IMR-90 (cell line): Measurements from ENCODE around the gene PRRG2. TPM values are rescaled to one million over a fixed set of nuclear protein-coding genes. Genes with fewer than 3 reads are reported as not detected.

Source experiments
- ATAC-seq: fragments of 200-7000 bp; cut with Tn5 transposase; 2 replicates; pipeline ENCODE4 v1.9.1; 2020; ENCODE audit warnings: low read depth, mild to moderate bottlenecking, moderate library complexity
- BruUV-seq: library from RNA; stranded (reverse); fragments of 400-500 nt; replicated peaks from 2 replicates; lab custom pipeline; 2021; lab: Mats Ljungman, UMichigan
- CTCF ChIA-PET: fragments of 300-600 bp; formaldehyde crosslinking; extraction: SDS; loops from one replicate; lab custom pipeline; 2021; ENCODE audit warnings: antibody characterized with exemption; lab: Yijun Ruan, JAX
- POLR2A ChIA-PET: fragments of 300-600 bp; sonication (Branson Sonifier 250); formaldehyde crosslinking; loops from one replicate; lab custom pipeline; 2022; ENCODE audit warnings: antibody characterized with exemption; ENCODE audit not compliant: unreplicated experiment; lab: Charles Lee
- DNase-seq: peaks from one replicate; pipeline ENCODE4 v3.0.0; 2013
- H2AFZ ChIP-seq: replicated peaks from 2 replicates; pipeline ENCODE3; 2013; ENCODE audit warnings: low read length, mild to moderate bottlenecking; ENCODE audit not compliant: poor library complexity
- H2AK5ac ChIP-seq: 2 replicates; pipeline ENCODE4 v1.6.1; 2013; ENCODE audit warnings: low read depth, low read length, inconsistent platforms
- H2AK9ac ChIP-seq: replicated peaks from 2 replicates; pipeline ENCODE3; 2013; ENCODE audit warnings: mild to moderate bottlenecking, low read depth, low read length, moderate library complexity; ENCODE audit not compliant: poor library complexity
- H2BK120ac ChIP-seq: 2 replicates; pipeline ENCODE4 v1.6.1; 2013; ENCODE audit warnings: low read depth, low read length, inconsistent platforms
- H2BK15ac ChIP-seq: 3 replicates; pipeline ENCODE4 v1.6.1; 2013; ENCODE audit warnings: low read depth, low read length, inconsistent platforms
- H2BK20ac ChIP-seq: 2 replicates; pipeline ENCODE4 v1.6.1; 2013; ENCODE audit warnings: low read depth, mild to moderate bottlenecking, inconsistent platforms, low read length, moderate library complexity
- H2BK5ac ChIP-seq: 2 replicates; pipeline ENCODE4 v1.6.1; 2013; ENCODE audit warnings: mild to moderate bottlenecking, low read depth, low read length, inconsistent platforms; ENCODE audit not compliant: poor library complexity, severe bottlenecking
- H3K14ac ChIP-seq: replicated peaks from 2 replicates; pipeline ENCODE4 v1.6.1; 2013; ENCODE audit warnings: low read depth, low read length, inconsistent platforms
- H3K18ac ChIP-seq: 2 replicates; pipeline ENCODE4 v1.6.1; 2013; ENCODE audit warnings: low read depth, low read length, control low read depth
- H3K23ac ChIP-seq: 2 replicates; pipeline ENCODE4 v1.6.1; 2013; ENCODE audit warnings: low read depth, low read length, inconsistent platforms
- H3K27ac ChIP-seq: 2 replicates; pipeline ENCODE4 v1.5.1; 2013; ENCODE audit warnings: mild to moderate bottlenecking, control low read depth, low read length; ENCODE audit not compliant: insufficient read depth
- H3K27me3 ChIP-seq: 2 replicates; pipeline ENCODE4 v1.6.1; 2013; ENCODE audit warnings: low read length; ENCODE audit not compliant: control insufficient read depth, insufficient read depth
- H3K36me3 ChIP-seq: 2 replicates; pipeline ENCODE4 v1.6.1; 2013; ENCODE audit warnings: low read length, mixed read lengths; ENCODE audit not compliant: control insufficient read depth, insufficient read depth
- H3K4ac ChIP-seq: 2 replicates; pipeline ENCODE4 v1.6.1; 2013; ENCODE audit warnings: low read depth, low read length, inconsistent platforms
- H3K4me1 ChIP-seq: 2 replicates; pipeline ENCODE4 v1.6.1; 2013; ENCODE audit warnings: low read length, mixed read lengths; ENCODE audit not compliant: control insufficient read depth, insufficient read depth
- H3K4me2 ChIP-seq: 2 replicates; pipeline ENCODE4 v1.6.1; 2013; ENCODE audit warnings: low read depth, mild to moderate bottlenecking, control low read depth, low read length, moderate library complexity
- H3K4me3 ChIP-seq: 2 replicates; pipeline ENCODE4 v1.5.1; 2013; ENCODE audit warnings: low read depth, mild to moderate bottlenecking, control low read depth, low read length, moderate library complexity; ENCODE audit not compliant: insufficient read depth
- H3K56ac ChIP-seq: 2 replicates; pipeline ENCODE4 v1.6.1; 2013; ENCODE audit warnings: low read length, inconsistent platforms; ENCODE audit not compliant: insufficient read depth; ENCODE audit errors: extremely low read depth
- H3K79me1 ChIP-seq, 2 experiments: 2 replicates each; pipeline ENCODE4 v1.6.1; 2013; ENCODE audit warnings: low read length in 2 of 2, inconsistent platforms in 1 of 2, low read depth in 1 of 2
- H3K9ac ChIP-seq: 2 replicates; pipeline ENCODE4 v1.6.1; 2013; ENCODE audit warnings: low read depth, low read length, control low read depth
- H3K9me1 ChIP-seq: 2 replicates; pipeline ENCODE4 v1.6.1; 2013; ENCODE audit warnings: low read length, inconsistent platforms; ENCODE audit not compliant: insufficient read depth
- H3K9me3 ChIP-seq: 2 replicates; pipeline ENCODE4 v1.6.1; 2013; ENCODE audit warnings: low read length; ENCODE audit not compliant: control insufficient read depth, insufficient read depth
- H4K20me1 ChIP-seq: 2 replicates; pipeline ENCODE4 v1.6.1; 2013; ENCODE audit warnings: low read length, inconsistent platforms; ENCODE audit not compliant: insufficient read depth
- H4K5ac ChIP-seq: 2 replicates; pipeline ENCODE4 v1.6.1; 2013; ENCODE audit warnings: mild to moderate bottlenecking, low read depth, low read length, control low read depth
- H4K8ac ChIP-seq, 2 experiments: 2 replicates each; pipeline ENCODE4 v1.6.1; 2013; ENCODE audit warnings: low read depth in 2 of 2, low read length in 2 of 2, control low read depth in 1 of 2, inconsistent platforms in 1 of 2
- H4K91ac ChIP-seq: 2 replicates; pipeline ENCODE4 v1.6.1; 2013; ENCODE audit warnings: low read depth, low read length, inconsistent platforms; ENCODE audit not compliant: insufficient read depth
- BHLHE40 ChIP-seq: fragments of 150-350 bp; IDR thresholded peaks from 2 replicates; pipeline ENCODE4 v1.6.1; 2016; ENCODE audit warnings: mild to moderate bottlenecking, low read depth, low read length
- CEBPB ChIP-seq: IDR thresholded peaks from 2 replicates; pipeline ENCODE4 v1.6.1; 2012; ENCODE audit warnings: low read depth, low read length, improper control_type of control experiment
- CHD1 ChIP-seq: IDR thresholded peaks from 2 replicates; pipeline ENCODE4 v1.6.1; 2012; ENCODE audit warnings: low read depth, low read length, improper control_type of control experiment
- FOS ChIP-seq: fragments of 150-350 bp; IDR thresholded peaks from 2 replicates; pipeline ENCODE4 v1.6.1; 2016; ENCODE audit warnings: low read depth, low read length
- MAFK ChIP-seq: IDR thresholded peaks from 2 replicates; pipeline ENCODE4 v1.6.1; 2012; ENCODE audit warnings: low read depth, low read length, improper control_type of control experiment
- MAZ ChIP-seq: IDR thresholded peaks from 2 replicates; pipeline ENCODE4 v1.6.1; 2012; ENCODE audit warnings: low read depth, mild to moderate bottlenecking, low read length, improper control_type of control experiment, moderate library complexity, borderline replicate concordance
- MXI1 ChIP-seq: IDR thresholded peaks from 2 replicates; pipeline ENCODE4 v1.6.1; 2012; ENCODE audit warnings: low read depth, mild to moderate bottlenecking, low read length, moderate library complexity, borderline replicate concordance
- NFE2L2 ChIP-seq: fragments of 150-350 bp; IDR thresholded peaks from 2 replicates; pipeline ENCODE4 v1.6.1; 2016; ENCODE audit warnings: low read depth, mild to moderate bottlenecking, low read length
- POLR2A ChIP-seq: IDR thresholded peaks from 2 replicates; pipeline ENCODE4 v1.6.1; 2012; ENCODE audit warnings: mild to moderate bottlenecking, low read depth, low read length
- RAD21 ChIP-seq: IDR thresholded peaks from 2 replicates; pipeline ENCODE4 v1.6.1; 2012; ENCODE audit warnings: low read length, improper control_type of control experiment
- RCOR1 ChIP-seq: IDR thresholded peaks from 2 replicates; pipeline ENCODE4 v1.6.1; 2012; ENCODE audit warnings: mild to moderate bottlenecking, low read length, improper control_type of control experiment; ENCODE audit not compliant: insufficient replicate concordance
- RFX5 ChIP-seq: IDR thresholded peaks from 2 replicates; pipeline ENCODE4 v1.8.0; 2012; ENCODE audit warnings: low read depth, mild to moderate bottlenecking, low read length, moderate library complexity
- SMC3 ChIP-seq: fragments of 150-350 bp; IDR thresholded peaks from 2 replicates; pipeline ENCODE4 v1.6.1; 2016; ENCODE audit warnings: low read depth, mild to moderate bottlenecking, antibody characterized with exemption, low read length, moderate library complexity
- WGBS, 2 experiments: methylation state at CpG; one replicate each; pipeline versions ENCODE4 v1.1.5 to v1.1.7; 2013; ENCODE audit warnings: missing lambda C conversion rate in 2 of 2; ENCODE audit not compliant: insufficient read length in 1 of 2; ENCODE audit errors: extremely low coverage in 2 of 2; 5-methylcytosine and 5-hydroxymethylcytosine counted together
- dilution Hi-C: fragments of 300-500 bp; cut with HindIII; formaldehyde crosslinking; loops from one replicate; pipeline ENCODE4 v1.14.3; 2018; ENCODE audit warnings: low sequenced_read_pairs; ENCODE audit not compliant: unreplicated experiment
- in situ Hi-C: fragments of 300-500 bp; cut with MboI; formaldehyde crosslinking; loops from 3 replicates; pipeline ENCODE4 v1.14.3; 2019; ENCODE audit warnings: low sequenced_read_pairs, inconsistent platforms, mixed read lengths
- intact Hi-C: fragments of 100-400 bp; cut with micrococcal nuclease; formaldehyde crosslinking; loops from 2 replicates; pipeline ENCODE4 v1.10.0; 2022
- polyA plus RNA-seq, 3 experiments: library from polyadenylated mRNA; depleted of rRNA; stranded (reverse); fragments of >200 nt; gene quantifications; 2 replicates each; pipeline ENCODE4 v1.2.3, GENCODE V29; 2012; ENCODE audit warnings: low replicate concordance in 1 of 3
- total RNA-seq: library from RNA; depleted of rRNA; stranded (reverse); fragments of >200 nt; gene quantifications from 2 replicates; pipeline ENCODE4 v1.2.3, GENCODE V29; 2012
- TF ChIP-seq, protein P1 (sequence below): fragments of 150-350 bp; IDR thresholded peaks from 2 replicates; pipeline ENCODE4 v1.6.1; 2016; ENCODE audit warnings: low read depth, mild to moderate bottlenecking, low read length, moderate library complexity, borderline replicate concordance
- TF ChIP-seq, protein P2 (sequence below): conservative IDR thresholded peaks from 2 replicates; pipeline ENCODE4 v1.5.1; 2012; ENCODE audit warnings: mild to moderate bottlenecking, low read depth, low read length, improper control_type of control experiment
- TF ChIP-seq, protein P3 (sequence below): fragments of 150-350 bp; IDR thresholded peaks from 2 replicates; pipeline ENCODE4 v1.6.1; 2017; ENCODE audit warnings: mild to moderate bottlenecking, antibody characterized with exemption, low read length, low read depth

The PRRG2 gene
- total and polyA plus RNA-seq, 2 of the 4 experiments (the other 2 are of a cell fraction), result 0.14 to 0.54 TPM

DNA sequence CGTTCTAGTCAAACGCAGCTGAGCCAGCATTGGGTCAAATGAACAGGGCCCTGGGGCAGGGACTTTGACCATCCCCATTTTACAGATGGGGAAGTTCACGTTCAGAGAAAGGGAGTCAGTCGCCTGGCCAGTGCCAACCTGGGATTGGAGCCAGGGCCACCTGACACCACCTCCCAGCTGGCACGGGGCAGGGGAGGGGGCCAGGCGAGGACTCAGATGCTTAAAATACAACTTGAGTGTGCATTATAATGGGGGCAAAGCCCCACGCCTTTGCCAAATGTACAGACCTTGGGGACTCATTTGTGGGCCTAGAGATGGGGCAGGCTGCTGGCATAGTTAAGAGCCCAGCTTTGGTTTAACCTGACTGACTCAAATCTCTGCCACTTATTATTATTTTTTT is 24.5 kb downstream of the PRRG2 start:
- ATAC-seq (no peak), DNase-seq (no peak)
- Histone ChIP-seq H2BK120ac (no peak overlapping the region), H3K4ac (no peak overlapping the region), H3K56ac (no peak overlapping the region), H2AK9ac (no peak overlapping the region), H4K8ac (no peak overlapping the region), H4K91ac (no peak overlapping the region), H4K20me1 (peaks cover 39% of the 10 kb centered on the region), H3K18ac (no peak overlapping the region), H3K27me3 (no peaks in the 10 kb centered on the region), H3K36me3 (peaks cover 64% of the 10 kb centered on the region), H4K5ac (no peak overlapping the region), H3K9me1 (no peaks in the 10 kb centered on the region; the same call in 1 of the 2 replicates), H2BK5ac (no peak overlapping the region), H3K79me1 (peaks cover 19 to 70% of the 10 kb centered on the region in 2 experiments), H2AFZ (no peak overlapping the region), H2BK20ac (no peak overlapping the region), H3K9me3 (no peaks in the 10 kb centered on the region), H3K4me1 (no peaks in the 10 kb centered on the region), H3K4me2 (no peak overlapping the region), H3K27ac (no peak overlapping the region), H3K23ac (no peak overlapping the region), H3K4me3 (no peak overlapping the region), H2BK15ac (no peak overlapping the region), H3K9ac (no peak overlapping the region), H3K14ac (no peak overlapping the region), H2AK5ac (no peak overlapping the region)
- no TSS peak for BruUV-seq
- CTCF ChIA-PET, result no interaction called here
- TF ChIP-seq, protein P1, sequence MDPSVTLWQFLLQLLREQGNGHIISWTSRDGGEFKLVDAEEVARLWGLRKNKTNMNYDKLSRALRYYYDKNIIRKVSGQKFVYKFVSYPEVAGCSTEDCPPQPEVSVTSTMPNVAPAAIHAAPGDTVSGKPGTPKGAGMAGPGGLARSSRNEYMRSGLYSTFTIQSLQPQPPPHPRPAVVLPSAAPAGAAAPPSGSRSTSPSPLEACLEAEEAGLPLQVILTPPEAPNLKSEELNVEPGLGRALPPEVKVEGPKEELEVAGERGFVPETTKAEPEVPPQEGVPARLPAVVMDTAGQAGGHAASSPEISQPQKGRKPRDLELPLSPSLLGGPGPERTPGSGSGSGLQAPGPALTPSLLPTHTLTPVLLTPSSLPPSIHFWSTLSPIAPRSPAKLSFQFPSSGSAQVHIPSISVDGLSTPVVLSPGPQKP, result no peak
- TF ChIP-seq BHLHE40, result no peak
- TF ChIP-seq RAD21, result no peak
- TF ChIP-seq NFE2L2, result no peak
- TF ChIP-seq FOS, result no peak
- no peak for TF ChIP-seq RFX5
- TF ChIP-seq CEBPB, result no peak
- no peak for TF ChIP-seq MAZ
- no peak for TF ChIP-seq MAFK
- TF ChIP-seq SMC3, result no peak
- no peak for TF ChIP-seq RCOR1
- no peak for TF ChIP-seq CHD1
- TF ChIP-seq, protein P2, sequence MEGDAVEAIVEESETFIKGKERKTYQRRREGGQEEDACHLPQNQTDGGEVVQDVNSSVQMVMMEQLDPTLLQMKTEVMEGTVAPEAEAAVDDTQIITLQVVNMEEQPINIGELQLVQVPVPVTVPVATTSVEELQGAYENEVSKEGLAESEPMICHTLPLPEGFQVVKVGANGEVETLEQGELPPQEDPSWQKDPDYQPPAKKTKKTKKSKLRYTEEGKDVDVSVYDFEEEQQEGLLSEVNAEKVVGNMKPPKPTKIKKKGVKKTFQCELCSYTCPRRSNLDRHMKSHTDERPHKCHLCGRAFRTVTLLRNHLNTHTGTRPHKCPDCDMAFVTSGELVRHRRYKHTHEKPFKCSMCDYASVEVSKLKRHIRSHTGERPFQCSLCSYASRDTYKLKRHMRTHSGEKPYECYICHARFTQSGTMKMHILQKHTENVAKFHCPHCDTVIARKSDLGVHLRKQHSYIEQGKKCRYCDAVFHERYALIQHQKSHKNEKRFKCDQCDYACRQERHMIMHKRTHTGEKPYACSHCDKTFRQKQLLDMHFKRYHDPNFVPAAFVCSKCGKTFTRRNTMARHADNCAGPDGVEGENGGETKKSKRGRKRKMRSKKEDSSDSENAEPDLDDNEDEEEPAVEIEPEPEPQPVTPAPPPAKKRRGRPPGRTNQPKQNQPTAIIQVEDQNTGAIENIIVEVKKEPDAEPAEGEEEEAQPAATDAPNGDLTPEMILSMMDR, result no peak
- TF ChIP-seq, protein P3, sequence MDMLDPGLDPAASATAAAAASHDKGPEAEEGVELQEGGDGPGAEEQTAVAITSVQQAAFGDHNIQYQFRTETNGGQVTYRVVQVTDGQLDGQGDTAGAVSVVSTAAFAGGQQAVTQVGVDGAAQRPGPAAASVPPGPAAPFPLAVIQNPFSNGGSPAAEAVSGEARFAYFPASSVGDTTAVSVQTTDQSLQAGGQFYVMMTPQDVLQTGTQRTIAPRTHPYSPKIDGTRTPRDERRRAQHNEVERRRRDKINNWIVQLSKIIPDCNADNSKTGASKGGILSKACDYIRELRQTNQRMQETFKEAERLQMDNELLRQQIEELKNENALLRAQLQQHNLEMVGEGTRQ, result no peak
- no peak for TF ChIP-seq POLR2A
- TF ChIP-seq MXI1, result no peak
- intact Hi-C loops, result no loop called here
- dilution Hi-C loops, result no loop called here
- in situ Hi-C loops, result no loop called here
- WGBS, 2 experiments, result no CpG with 5 or more reads among the region's 7 CpGs
- POLR2A ChIA-PET, result no interaction called here
